A172 (cell line): ENCODE measurements around the gene CNP. TPM values are rescaled to one million over a fixed set of nuclear protein-coding genes. Genes with fewer than 3 reads are reported as not detected.

Source experiments
- total RNA-seq: library from RNA; depleted of rRNA; stranded (reverse); fragments of >200 nt; shearing (Covaris generic); gene quantifications from 2 replicates; pipeline ENCODE4 v1.2.3, GENCODE V29; 2014; rRNA removed

The CNP gene
- total RNA-seq, 1 experiment from 2014 or later = 110 TPM

Other genes with a start within 250 kb of the CNP start
- gene HAP1, start 232.2 kb upstream of the CNP start, total RNA-seq = 0.14 and 0.43 TPM in 2 replicates
- 64.6 and 78.6 TPM in 2 replicates for gene JUP, start 180.1 kb upstream of the CNP start, total RNA-seq
- gene P3H4, start 154.8 kb upstream of the CNP start, total RNA-seq = 66.5 and 71.6 TPM in 2 replicates
- gene FKBP10, start 153.8 kb upstream of the CNP start, total RNA-seq = 131 and 139 TPM in 2 replicates
- gene NT5C3B, start 130.6 kb upstream of the CNP start, total RNA-seq = 101 TPM in 2 replicates
- gene KLHL10, start 129.0 kb upstream of the CNP start, total RNA-seq = not detected in 2 replicates
- gene KLHL11, start 101.4 kb upstream of the CNP start, total RNA-seq = 31.5 and 34.8 TPM in 2 replicates
- 212 and 231 TPM in 2 replicates for gene ACLY, start 47.8 kb upstream of the CNP start, total RNA-seq
- 1.8 and 2.2 TPM in 2 replicates for gene ODAD4, start 36.2 kb upstream of the CNP start, total RNA-seq
- 118 and 132 TPM in 2 replicates for gene DNAJC7, start 50.6 kb downstream of the CNP start, total RNA-seq
- gene NKIRAS2, start 53.3 kb downstream of the CNP start, total RNA-seq = 48.6 and 51.8 TPM in 2 replicates
- not detected in 2 replicates for gene C17orf113, start 83.8 kb downstream of the CNP start, total RNA-seq
- gene ZNF385C, start 131.7 kb downstream of the CNP start, total RNA-seq = not detected in 2 replicates
- 7.8 and 10.0 TPM in 2 replicates for gene DHX58, start 145.9 kb downstream of the CNP start, total RNA-seq
- 19.9 and 22.3 TPM in 2 replicates for gene KAT2A, start 154.6 kb downstream of the CNP start, total RNA-seq
- not detected in 2 replicates for gene HSPB9, start 156.0 kb downstream of the CNP start, total RNA-seq
- gene RAB5C, start 188.2 kb downstream of the CNP start, total RNA-seq = 96.9 and 131 TPM in 2 replicates
- gene KCNH4, start 214.3 kb downstream of the CNP start, total RNA-seq = 0.02 TPM in 1 of 2 replicates, not detected in the other
- not detected in 2 replicates for gene HCRT, start 218.7 kb downstream of the CNP start, total RNA-seq
- gene GHDC, start 227.7 kb downstream of the CNP start, total RNA-seq = 27.0 and 31.5 TPM in 2 replicates